B cell (primary cell): ENCODE data around the gene SEPTIN5. TPM values are rescaled to one million over a fixed set of nuclear protein-coding genes. Genes with fewer than 3 reads are reported as not detected.

Experiments used
- ATAC-seq: fragments of 200-7000 bp; cut with Tn5 transposase; one replicate; pipeline ENCODE4 v1.10.0; 2021; ENCODE audit warnings: low read depth, mild to moderate bottlenecking, moderate number of reproducible peaks, moderate library complexity
- CTCF ChIA-PET: fragments of 350-600 bp; sonication (Branson Sonifier 250); formaldehyde crosslinking; loops from one replicate; lab custom pipeline; 2021; ENCODE audit warnings: antibody characterized with exemption, inconsistent platforms; lab: Charles Lee
- POLR2A ChIA-PET: fragments of 350-600 bp; sonication (Branson Sonifier 250); formaldehyde crosslinking; loops from one replicate; lab custom pipeline; 2021; ENCODE audit warnings: antibody characterized with exemption; lab: Charles Lee
- DNase-seq: peaks from one replicate; pipeline ENCODE4 v3.0.0; 2013
- H2AFZ ChIP-seq: 2 replicates; pipeline ENCODE4 v1.6.1; 2012; ENCODE audit warnings: mild to moderate bottlenecking, low read depth, low read length; ENCODE audit not compliant: insufficient read depth, poor library complexity, severe bottlenecking
- H3K27ac ChIP-seq, 2 donors: 1 replicate in 1 of 2; 2 replicates in 1 of 2; pipeline ENCODE4 v1.5.1; 2012 to 2013; ENCODE audit warnings: low read length in 2 of 2, mild to moderate bottlenecking in 2 of 2, moderate library complexity in 1 of 2
- H3K27me3 ChIP-seq, 4 experiments: fragments of 200-600 bp in 1 of 4; sonication (generic) in 1 of 4; replicated peaks in 1 of 4; 1 replicate in 2 of 4; 2 replicates in 2 of 4; pipeline versions ENCODE4 v1.6.1 to v1.7.0; 2013 to 2016; ENCODE audit warnings: low read length in 3 of 4, mild to moderate bottlenecking in 2 of 4, mixed read lengths in 1 of 4, moderate library complexity in 1 of 4; ENCODE audit not compliant: insufficient read depth in 4 of 4, control insufficient read depth in 3 of 4; ENCODE audit errors: control extremely low read depth in 1 of 4
- H3K36me3 ChIP-seq, 2 experiments: replicated peaks in 1 of 2; 1 replicate in 1 of 2; 2 replicates in 1 of 2; pipeline versions ENCODE4 v1.6.1 to v1.7.1; 2013; ENCODE audit warnings: low read length in 1 of 2; ENCODE audit not compliant: insufficient read depth in 2 of 2, control insufficient read depth in 1 of 2; ENCODE audit errors: control extremely low read depth in 1 of 2, extremely low read depth in 1 of 2
- H3K4me1 ChIP-seq, 2 donors: fragments of 200-600 bp in 1 of 2; sonication (generic) in 1 of 2; 1 replicate in 1 of 2; 2 replicates in 1 of 2; pipeline versions ENCODE4 v1.5.1 to v1.6.1; 2013 to 2017; ENCODE audit warnings: low read length in 2 of 2; ENCODE audit not compliant: control insufficient read depth in 2 of 2, insufficient read depth in 2 of 2
- H3K4me2 ChIP-seq: replicated peaks from 2 replicates; pipeline ENCODE3; 2012; ENCODE audit warnings: mild to moderate bottlenecking, low read depth, low read length; ENCODE audit not compliant: poor library complexity, severe bottlenecking
- H3K4me3 ChIP-seq, 5 experiments: fragments of 200-600 bp in 1 of 5; sonication (generic) in 1 of 5; 1 replicate in 3 of 5; 2 replicates in 2 of 5; pipeline versions ENCODE4 v1.5.1 to v1.7.0; 2011 to 2016; ENCODE audit warnings: low read length in 4 of 5, mild to moderate bottlenecking in 4 of 5, low read depth in 2 of 5, control low read depth in 1 of 5, moderate library complexity in 1 of 5; ENCODE audit not compliant: insufficient read depth in 1 of 5; ENCODE audit errors: control extremely low read depth in 1 of 5, extremely low read depth in 1 of 5
- H3K79me2 ChIP-seq: fragments of 200-600 bp; sonication (generic); one replicate; pipeline ENCODE4 v1.6.0; 2016; ENCODE audit warnings: low read length; ENCODE audit not compliant: control insufficient read depth, insufficient read depth
- H3K9ac ChIP-seq: fragments of 200-600 bp; sonication (generic); 2 replicates; pipeline ENCODE4 v1.6.1; 2017; ENCODE audit warnings: mild to moderate bottlenecking, low read length, moderate library complexity
- H3K9me3 ChIP-seq, 3 donors: one replicate each; pipeline versions ENCODE4 v1.6.1 to v1.7.1; 2013; ENCODE audit warnings: low read length in 2 of 3; ENCODE audit not compliant: control insufficient read depth in 2 of 3, insufficient read depth in 1 of 3; ENCODE audit errors: control extremely low read depth in 1 of 3
- H4K20me1 ChIP-seq: 2 replicates; pipeline ENCODE4 v1.6.0; 2012; ENCODE audit warnings: mild to moderate bottlenecking, low read length; ENCODE audit not compliant: insufficient read depth, control insufficient read depth, poor library complexity, severe bottlenecking
- H3K27ac Mint-ChIP-seq: one replicate; pipeline ENCODE4 v1.8.0; 2021; ENCODE audit warnings: mixed read lengths
- H3K27me3 Mint-ChIP-seq: one replicate; pipeline ENCODE4 v1.8.0; 2021; ENCODE audit warnings: mixed read lengths
- H3K4me1 Mint-ChIP-seq: one replicate; pipeline ENCODE4 v1.8.0; 2021; ENCODE audit warnings: mixed read lengths
- H3K4me3 Mint-ChIP-seq: one replicate; pipeline ENCODE4 v1.8.0; 2021; ENCODE audit warnings: mixed read lengths
- H3K9me3 Mint-ChIP-seq: one replicate; pipeline ENCODE4 v1.8.0; 2022; ENCODE audit warnings: mixed read lengths; ENCODE audit not compliant: insufficient read depth
- EZH2 ChIP-seq: IDR thresholded peaks from 2 replicates; pipeline ENCODE4 v1.6.1; 2012; ENCODE audit warnings: borderline replicate concordance, low read depth, mild to moderate bottlenecking, moderate library complexity, low read length; ENCODE audit not compliant: insufficient read depth, poor library complexity, severe bottlenecking
- WGBS: methylation state at CpG from one replicate; pipeline ENCODE4 v1.1.5; 2013; ENCODE audit warnings: missing lambda C conversion rate; ENCODE audit not compliant: insufficient coverage; 5-methylcytosine and 5-hydroxymethylcytosine counted together
- intact Hi-C: fragments of 100-400 bp; cut with micrococcal nuclease; formaldehyde crosslinking; loops from one replicate; pipeline ENCODE4 v1.10.0; 2022
- polyA plus RNA-seq: library from polyadenylated mRNA; depleted of rRNA; stranded (reverse); fragments of >200 nt; gene quantifications from 2 replicates; pipeline ENCODE4 v1.2.3, GENCODE V29; 2012
- total RNA-seq, 2 donors: library from RNA; stranded (reverse); fragments of 120-200 nt in 1 of 2; gene quantifications; 1 replicate in 1 of 2; 2 replicates in 1 of 2; pipeline versions ENCODE4 v1.2.3 to v1.2.4, GENCODE V29; 2013 to 2022
- TF ChIP-seq, protein P1 (sequence below): fragments of 200-600 bp; IDR thresholded peaks from one replicate; pipeline ENCODE4 v1.8.0; 2022; ENCODE audit warnings: antibody characterized with exemption, mild to moderate bottlenecking

SEPTIN5 gene
- total and polyA plus RNA-seq, 2 donors (not counting 1 experiment from before 2014, with no cell fraction given), result 0.06 TPM; not detected in 1

DNA sequence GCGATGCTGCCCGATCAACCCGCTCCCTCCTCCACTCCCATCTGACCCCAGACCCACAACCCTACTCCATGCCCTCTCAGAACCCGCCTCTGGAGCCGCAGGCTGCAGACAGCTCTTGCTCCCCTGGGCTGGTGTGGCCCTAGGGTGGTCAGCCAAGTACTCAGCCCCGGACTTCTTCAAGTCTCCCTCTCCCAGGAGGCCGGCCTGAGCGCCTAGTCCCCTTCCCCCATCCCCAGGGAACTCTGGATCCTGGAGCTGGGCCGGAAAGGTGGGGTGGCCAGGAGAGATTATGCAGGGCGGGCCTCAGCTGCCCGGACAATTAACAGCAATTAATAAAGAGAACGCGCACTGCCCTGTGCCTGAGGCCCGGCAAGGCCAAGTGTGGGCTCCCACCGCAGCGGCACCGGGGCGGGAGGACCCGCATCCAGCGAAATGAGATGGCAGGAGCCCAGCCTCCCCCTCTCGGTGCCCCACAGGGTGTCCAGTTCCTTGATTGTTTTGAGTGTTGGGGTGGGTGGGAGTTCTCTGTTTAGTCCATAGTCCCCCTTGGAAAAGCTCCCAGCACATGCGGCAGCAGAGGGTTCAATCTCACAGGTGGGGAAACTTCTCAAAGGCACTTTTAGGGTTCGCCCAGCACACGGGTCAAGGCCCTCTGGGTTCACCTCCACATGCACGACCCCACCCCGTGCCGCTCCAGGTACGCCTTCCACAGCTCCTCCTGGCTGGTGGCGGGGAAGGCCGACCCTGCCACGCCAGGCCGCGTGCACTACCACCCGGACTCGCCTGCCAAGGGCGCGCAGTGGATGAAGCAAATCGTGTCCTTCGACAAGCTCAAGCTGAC, 49.4 kb downstream of the SEPTIN5 start:
- no peak for TF ChIP-seq EZH2
- TF ChIP-seq, protein P1, sequence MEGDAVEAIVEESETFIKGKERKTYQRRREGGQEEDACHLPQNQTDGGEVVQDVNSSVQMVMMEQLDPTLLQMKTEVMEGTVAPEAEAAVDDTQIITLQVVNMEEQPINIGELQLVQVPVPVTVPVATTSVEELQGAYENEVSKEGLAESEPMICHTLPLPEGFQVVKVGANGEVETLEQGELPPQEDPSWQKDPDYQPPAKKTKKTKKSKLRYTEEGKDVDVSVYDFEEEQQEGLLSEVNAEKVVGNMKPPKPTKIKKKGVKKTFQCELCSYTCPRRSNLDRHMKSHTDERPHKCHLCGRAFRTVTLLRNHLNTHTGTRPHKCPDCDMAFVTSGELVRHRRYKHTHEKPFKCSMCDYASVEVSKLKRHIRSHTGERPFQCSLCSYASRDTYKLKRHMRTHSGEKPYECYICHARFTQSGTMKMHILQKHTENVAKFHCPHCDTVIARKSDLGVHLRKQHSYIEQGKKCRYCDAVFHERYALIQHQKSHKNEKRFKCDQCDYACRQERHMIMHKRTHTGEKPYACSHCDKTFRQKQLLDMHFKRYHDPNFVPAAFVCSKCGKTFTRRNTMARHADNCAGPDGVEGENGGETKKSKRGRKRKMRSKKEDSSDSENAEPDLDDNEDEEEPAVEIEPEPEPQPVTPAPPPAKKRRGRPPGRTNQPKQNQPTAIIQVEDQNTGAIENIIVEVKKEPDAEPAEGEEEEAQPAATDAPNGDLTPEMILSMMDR, result no peak
- Histone ChIP-seq H3K27ac (no peak overlapping the region), H2AFZ (no peak overlapping the region), H3K4me2 (no peak overlapping the region), H3K79me2 (no peaks in the 10 kb centered on the region), H3K9ac (no peak overlapping the region), H3K4me1 (peaks cover 25 to 41% of the 10 kb centered on the region in 2 donors), H3K27me3 (peaks cover 0 to 77% (median 46%) of the 10 kb centered on the region in 4 experiments), H3K4me3 (no peak overlapping the region), H3K36me3 (no peaks in the 10 kb centered on the region), H3K9me3 (peaks cover 0 to 30% (median 0%) of the 10 kb centered on the region in 3 donors), H4K20me1 (no peaks in the 10 kb centered on the region)
- WGBS, result 80% methylated on average over 37 of the region's 39 CpGs
- Mint-ChIP-seq H3K27ac (no peak overlapping the region), H3K9me3 (no peaks in the 10 kb centered on the region), H3K27me3 (peaks cover 54% of the 10 kb centered on the region), H3K4me1 (peaks cover 38% of the 10 kb centered on the region), H3K4me3 (no peak overlapping the region)
- no peak for DNase-seq
- ChIA-PET CTCF (no interaction called here), POLR2A (no interaction called here)
- ATAC-seq, result no peak
- intact Hi-C loops, result no loop called here

DNA sequence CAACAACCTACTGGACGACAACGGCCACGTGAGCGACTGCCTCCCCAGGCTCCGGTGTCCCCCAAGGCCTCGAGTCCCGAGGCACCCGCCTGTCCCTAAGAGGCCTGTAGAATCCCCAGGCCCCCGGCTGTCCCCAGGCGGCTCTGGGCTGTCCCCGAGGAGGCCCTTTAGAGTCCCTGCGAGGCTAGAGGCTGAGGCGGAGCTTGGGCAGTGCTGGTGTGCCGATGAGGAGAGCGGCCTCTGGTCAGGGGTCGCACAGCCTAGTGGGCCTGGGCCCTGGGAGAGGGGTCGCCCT, 49.9 kb downstream of the SEPTIN5 start:
- no peak overlapping the region for H2AFZ ChIP-seq

More for the DNA sequence above, 49.9 kb downstream of the SEPTIN5 start:
- Histone ChIP-seq H3K36me3 (no peaks in the 10 kb centered on the region), H3K27me3 (peaks cover 0 to 77% (median 46%) of the 10 kb centered on the region in 4 experiments), H3K27ac (no peak overlapping the region), H3K9me3 (peaks cover 0 to 30% (median 0%) of the 10 kb centered on the region in 3 donors), H3K4me1 (peaks cover 25 to 37% of the 10 kb centered on the region in 2 donors), H4K20me1 (no peaks in the 10 kb centered on the region), H3K4me3 (no peak overlapping the region), H3K4me2 (no peak overlapping the region), H3K79me2 (no peaks in the 10 kb centered on the region), H3K9ac (no peak overlapping the region)
- ATAC-seq, result no peak
- TF ChIP-seq, protein P1, result no peak
- no peak for TF ChIP-seq EZH2
- POLR2A ChIA-PET, result no interaction called here
- CTCF ChIA-PET, result no interaction called here
- H3K4me1 Mint-ChIP-seq, result peaks cover 39% of the 10 kb centered on the region
- no peak overlapping the region for H3K27ac Mint-ChIP-seq
- intact Hi-C loops, result no loop called here
- peaks cover 57% of the 10 kb centered on the region for H3K27me3 Mint-ChIP-seq
- WGBS, result 77% methylated on average over 13 of the region's 17 CpGs
- DNase-seq, result no peak
- H3K4me3 Mint-ChIP-seq, result no peak overlapping the region
- H3K9me3 Mint-ChIP-seq, result no peaks in the 10 kb centered on the region
